NCI-H146 (cell line): ENCODE results near the gene COL24A1.
"Not testable (repeated sequence)": the region's sequence is repeated elsewhere in the genome, so short reads cannot be mapped to it uniquely, and the experiment has no call there.

ENCODE experiments used
- DNase-seq: peaks from one replicate; lab custom pipeline; 2025; lab: John Stamatoyannopoulos, UW

Gene COL24A1

DNA sequence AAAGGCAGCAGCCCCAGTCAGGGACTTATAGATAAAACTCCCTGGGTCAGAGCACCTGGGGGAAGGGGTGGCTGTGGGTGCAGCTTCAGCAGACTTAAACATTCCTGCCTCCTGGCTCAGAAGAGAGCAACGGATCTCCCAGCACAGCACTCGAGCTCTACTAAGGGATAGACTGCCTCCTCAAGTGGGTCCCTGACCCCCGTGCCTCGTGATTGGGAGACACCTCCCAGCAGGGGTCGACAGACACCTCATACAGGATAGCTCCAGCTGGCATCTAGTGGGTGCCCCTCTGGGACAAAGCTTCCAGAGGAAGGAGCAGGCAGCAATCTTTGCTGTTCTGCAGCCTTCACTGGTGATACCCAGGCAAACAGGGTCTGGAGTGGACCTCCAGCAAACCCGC lies 84.1 kb downstream of the COL24A1 start:
- not testable (repeated sequence) for DNase-seq

DNA sequence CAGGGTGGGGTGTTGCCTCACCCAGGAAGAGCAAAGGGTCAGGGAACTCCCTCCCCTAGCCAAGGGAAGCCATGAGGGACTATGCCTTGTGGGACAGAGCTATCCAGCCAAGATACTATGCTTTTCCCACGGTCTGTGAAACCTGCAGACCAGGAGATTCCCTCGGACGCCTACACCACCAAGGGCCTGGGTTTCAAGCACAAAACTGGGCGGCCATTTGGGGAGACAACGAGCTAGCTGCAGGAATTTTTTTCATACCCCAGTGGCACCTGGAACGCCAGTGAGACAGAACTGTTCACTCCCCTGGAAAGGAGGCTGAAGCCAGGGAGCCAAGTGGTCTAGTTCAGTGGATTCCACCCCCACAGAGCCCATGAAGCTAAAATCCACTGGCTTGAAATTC lies 84.7 kb downstream of the COL24A1 start:
- not testable (repeated sequence) for DNase-seq

DNA sequence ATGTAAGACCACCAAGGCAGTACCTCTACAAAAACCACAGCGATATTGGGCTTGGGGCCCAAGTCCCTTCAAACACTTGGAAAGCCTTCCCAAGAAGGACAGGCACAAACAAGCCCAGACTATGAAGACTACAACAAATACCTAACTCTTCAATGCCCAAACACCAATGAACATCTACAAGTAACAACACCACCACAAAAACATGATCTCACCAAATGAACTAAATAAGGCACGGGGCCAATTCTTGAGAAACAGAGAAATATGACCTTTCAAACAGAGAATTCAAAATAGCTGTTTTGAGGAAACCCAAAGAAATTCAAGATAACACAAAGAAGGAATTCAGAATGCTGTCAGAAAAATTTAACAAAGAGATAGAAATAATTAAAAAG lies 86.8 kb downstream of the COL24A1 start:
- DNase-seq, result no peak

DNA sequence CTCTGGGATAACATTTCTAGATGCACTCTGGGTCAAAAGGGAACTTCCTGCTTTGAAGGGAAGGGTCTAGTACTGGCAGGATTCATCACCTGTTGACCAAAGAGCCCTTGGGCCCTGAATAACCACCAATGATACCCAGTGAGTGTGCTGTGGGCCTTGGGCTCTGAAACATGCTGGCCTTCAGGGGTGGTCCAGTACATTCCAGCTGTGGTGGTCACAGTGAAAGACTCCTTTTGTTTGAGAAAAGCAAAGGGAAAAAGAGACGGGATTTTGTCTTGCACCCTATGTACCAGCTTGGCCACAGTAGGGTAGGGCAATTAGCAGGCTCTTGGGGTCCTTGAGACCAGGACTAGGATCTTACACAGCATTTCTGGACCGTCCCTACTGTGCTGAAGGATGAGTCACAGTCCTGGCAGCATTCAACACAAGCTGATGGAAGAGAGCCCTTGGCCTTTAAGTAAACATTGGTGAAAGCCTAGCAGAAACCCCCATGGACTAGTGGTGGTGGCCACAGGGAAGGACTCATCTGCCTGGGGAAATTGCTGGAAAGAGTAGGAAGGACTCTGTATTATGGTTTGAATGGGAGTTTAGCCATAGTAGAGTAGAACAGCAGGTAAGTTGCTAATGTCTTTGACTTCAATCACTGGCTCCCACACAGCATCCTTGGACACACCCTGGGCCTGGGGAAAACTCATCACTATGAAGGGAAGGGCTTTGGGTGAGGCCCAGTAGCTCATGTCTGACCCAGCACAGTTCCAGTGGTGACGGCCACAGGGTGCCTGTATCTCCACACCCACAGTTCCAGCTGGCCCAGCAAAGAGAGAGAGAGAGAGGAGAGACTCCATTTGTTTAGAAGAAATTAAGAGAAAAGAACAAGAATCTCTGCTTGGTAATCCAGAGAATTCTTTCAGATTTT lies 87.5 kb downstream of the COL24A1 start:
- DNase-seq, result no peak

DNA sequence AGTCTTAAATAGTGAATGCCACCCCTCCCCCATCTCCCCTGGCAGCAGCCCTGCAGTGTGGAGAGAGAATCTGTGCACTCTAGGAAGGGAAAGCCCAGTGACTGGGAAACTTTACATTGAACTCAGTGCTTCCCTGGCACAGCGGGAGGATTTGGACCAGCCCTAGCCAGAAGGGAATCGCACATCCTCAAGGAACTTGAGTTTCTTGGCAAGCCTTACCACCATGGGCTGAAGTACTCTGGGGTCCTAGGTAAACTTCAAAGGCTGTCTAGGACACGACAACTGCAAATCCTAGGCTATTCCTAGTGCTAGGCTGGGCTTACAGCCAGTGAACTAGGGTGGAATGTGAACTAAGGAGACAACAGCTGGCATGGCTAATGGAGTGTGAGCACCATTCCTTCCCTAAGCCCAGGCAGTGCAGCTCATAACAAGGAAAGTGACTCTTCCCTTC lies 88.3 kb downstream of the COL24A1 start:
- DNase-seq, result no peak

DNA sequence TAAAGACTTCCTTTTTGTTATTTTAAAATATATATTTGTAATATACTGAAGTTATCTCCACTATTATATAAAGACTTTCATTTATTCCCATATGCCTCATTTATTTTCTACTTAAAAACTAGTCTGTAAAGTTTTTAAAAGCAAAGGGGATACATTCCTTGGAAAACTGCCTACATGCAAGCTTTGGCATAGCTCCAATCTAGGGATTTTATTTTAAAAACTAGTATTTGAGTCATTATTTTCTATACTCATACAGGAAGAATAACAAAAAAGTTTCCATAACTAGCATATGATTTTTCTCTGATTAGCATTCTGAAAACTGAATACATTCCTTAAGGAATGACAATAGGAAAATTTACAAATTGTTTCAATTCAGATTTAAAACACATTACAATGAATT lies 88.9 kb downstream of the COL24A1 start:
- no peak for DNase-seq

DNA sequence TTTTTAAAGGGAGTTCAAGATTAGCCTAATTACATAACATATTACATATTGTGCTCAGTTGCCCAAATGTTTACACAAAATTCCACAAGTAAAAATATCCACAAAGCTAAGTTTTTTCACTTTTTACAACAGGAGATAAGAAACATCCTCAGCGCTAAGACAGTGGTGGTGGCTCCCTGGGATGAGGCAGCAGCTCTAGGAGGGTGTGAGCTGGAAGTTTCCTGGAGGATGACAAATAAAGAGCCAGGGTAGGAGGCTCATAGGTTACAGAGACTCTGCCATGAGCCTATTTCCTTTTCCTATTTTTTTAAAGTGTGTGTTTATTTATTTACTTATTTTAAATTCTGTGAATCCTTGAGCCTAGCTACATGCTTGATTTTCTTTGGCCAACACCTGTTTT lies 91.7 kb downstream of the COL24A1 start:
- DNase-seq, result no peak

DNA sequence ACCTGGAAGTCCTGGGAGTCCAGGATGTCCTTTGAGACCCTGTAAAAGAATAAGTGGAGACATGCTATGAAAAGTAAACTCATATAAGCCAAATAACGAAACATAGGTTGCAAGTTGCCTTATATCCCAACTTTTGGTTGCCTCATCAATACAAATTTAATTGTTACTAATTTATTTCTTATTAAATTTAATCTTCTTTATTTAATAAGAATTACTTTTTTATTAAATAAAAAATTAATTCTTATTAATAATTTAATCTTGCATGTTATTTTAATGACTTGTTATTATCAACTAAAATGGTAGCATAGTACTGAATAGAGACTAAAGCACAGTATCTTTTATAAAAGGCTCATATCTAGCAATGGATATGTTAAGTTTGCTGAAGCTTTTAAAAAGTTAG lies 92.9 kb downstream of the COL24A1 start:
- DNase-seq, result no peak

DNA sequence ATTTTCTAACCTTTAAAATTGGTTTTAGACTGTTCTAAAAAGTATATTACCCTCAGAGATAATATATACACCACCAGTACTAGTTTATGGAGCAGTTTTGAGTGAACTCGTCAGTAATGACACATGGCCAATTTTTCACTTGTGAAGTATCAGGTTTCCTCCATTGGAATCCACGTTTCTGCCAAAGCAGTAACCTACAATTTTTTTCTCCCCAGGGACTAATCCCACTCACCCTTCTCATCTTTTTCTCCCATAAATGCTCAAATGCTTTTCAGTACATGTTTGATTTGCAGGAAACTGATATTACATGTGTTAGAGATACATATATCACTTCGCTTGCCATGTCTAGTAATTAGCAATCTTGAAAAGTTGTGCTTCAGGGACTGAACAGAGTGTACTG lies 94.1 kb downstream of the COL24A1 start:
- DNase-seq, result no peak

DNA sequence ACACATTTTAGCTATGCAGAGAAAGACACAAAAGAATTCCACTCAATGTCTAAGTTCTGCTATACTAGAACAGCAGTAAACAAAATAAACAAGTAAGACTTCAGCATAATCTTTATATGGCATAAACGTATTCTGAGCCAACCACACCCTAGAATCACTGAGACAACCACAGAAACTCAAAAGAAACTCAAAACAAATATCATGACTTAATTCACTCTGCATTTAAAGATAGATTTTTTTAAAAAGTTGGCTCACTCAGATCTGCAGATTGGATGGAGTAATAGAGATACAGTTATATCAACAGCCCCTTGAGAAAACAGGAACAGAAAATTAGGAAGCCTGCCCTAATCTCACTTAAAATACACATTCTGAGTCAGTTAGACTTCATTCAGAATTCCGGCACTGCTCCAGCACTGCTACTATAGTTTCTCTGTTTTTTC lies 95.0 kb downstream of the COL24A1 start:
- no peak for DNase-seq

DNA sequence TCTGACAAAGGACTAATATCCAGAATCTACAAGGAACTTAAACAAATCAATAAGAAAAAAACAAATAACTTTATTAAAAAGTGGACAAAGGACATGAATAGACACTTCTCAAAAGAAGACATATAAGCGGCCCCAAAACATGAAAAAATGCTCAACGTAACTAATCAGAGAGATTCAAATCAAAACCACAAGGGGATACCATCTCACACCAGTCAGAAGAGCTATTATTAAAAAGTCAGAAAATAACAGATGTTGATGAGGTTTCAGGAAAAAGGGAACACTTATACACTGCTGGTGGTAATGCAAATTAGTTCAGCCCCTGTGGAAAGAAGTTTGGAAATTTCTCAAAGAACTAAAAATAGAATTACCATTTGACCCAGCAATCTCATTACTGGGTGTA lies 102.2 kb downstream of the COL24A1 start:
- DNase-seq, result no peak

DNA sequence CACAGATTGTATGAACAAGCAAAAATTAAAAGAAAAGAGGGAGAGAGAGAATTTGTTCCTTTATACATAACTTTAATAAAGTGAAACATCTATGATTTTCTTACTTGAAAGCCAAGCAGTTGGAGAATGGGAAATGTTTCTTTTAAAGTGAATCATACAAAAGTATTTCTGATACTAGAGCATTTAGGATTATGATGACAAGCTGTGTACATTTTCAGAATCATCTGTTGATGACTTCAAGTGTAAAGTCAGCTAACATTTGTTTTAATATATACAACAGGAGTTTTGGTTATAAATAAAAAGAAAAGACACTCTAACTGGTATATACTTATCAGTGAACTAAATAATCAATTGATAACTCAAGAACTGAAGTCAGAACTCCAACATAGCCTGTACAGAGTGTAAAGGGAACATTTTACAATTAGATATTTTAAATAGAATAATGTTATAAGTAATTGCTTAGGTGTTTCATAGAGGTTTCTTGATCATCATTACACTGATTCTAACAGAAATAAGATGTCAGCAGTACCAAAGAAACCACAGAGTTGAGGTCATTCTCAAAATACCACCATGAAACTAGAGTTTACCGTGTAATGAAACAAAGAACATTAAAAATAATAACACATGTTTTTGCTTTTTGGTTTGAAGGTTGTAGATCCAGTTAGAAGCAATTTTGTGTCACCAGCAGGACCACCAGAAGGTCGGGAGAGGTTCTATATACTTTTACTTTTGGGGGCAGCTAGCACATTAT lies 103.4 kb downstream of the COL24A1 start:
- no peak for DNase-seq

DNA sequence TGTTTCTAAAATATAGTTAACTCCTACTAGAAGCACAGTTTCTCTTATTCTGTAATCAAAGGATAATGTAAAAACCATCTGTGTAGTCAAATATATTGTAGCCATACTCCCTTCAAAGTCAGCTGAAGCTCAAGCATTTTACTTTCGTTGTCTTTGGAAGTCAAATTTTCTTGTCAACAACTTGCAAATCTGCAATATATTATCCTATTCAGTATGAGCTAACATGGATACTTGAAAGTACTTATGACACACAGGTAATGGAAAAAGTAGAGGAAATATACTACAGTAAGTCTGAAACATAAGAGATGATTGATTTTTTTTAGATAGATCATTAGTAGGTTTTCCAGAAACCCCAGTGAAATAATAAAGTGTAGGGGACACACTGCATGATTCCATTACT lies 121.5 kb downstream of the COL24A1 start:
- no peak for DNase-seq

DNA sequence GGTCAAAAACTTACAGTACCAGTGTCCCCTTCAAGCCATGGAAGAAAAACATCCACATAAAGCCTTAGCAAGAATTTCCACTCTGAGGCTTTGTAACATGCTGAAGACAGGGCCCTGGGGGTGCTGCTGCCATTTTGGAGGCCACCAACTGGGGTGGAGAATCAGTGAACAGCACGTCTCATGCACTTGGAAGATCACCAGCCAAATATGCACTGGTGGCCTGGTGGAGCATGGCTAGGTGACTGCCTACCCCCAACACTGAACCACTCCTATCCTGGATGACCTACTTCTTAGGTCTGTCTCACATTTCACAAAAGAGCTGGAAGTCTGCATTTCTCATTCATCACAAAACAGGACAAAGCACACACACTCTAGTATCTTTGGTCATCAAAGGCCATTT lies 126.4 kb downstream of the COL24A1 start:
- no peak for DNase-seq

DNA sequence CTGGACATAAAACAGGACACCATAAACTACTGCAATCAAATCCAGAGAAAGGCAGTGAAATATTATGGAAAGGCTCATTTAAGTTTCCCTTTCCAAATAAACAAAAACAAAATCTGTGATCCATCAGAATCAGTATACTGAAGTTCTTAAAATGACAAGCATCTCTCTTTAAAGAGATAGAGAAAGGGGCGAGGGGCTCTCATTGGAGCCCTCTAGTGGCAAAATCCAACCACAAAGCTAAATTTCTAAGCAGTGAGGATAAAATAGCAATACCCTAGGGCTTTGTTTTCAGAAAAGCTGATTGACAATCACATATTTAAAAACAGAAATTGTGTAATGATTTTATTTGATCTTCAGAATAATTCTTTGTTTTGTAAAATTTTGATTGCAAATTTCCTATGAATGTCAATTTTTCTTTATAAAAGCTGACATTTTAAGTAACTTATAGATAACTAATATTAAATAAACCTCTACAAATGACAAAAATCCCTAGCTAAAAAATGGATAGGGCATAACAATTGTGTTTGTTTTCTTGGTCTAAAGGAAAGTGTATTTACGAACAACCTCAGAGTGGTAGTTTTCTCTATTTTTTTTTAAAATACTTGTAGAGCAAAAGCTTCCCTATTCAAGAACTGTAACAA lies 138.2 kb downstream of the COL24A1 start:
- no peak for DNase-seq

DNA sequence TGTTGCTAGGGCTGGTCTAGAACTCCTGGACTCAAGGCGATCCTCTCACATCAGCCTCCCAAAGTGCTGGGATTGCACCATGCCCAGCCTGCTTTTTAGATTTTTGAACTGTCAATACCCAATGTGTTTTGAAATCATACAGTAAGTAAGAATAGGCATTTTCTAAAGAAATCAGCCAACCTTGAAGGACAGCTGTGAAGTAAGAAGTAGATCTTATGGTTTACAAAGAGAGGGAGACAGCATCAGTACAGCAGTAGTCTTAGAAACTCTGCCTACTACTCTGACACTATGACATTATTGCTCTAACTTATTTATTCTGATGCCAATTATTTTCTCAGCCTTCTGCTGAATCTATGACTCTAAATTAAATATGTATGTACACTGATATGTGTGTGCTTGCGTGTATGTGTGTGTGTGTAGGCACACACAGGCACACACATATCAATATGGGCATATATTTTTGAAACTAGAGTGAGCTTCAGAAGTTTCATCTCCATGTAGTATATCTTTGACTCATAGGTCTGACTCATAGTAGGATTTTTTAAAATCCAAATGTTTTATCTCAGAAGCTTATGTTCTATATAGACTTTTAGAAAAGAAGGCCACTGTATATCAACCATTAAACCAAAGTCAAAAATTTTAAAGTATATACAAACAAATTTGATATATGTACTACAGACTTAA lies 140.4 kb downstream of the COL24A1 start:
- DNase-seq, result no peak

DNA sequence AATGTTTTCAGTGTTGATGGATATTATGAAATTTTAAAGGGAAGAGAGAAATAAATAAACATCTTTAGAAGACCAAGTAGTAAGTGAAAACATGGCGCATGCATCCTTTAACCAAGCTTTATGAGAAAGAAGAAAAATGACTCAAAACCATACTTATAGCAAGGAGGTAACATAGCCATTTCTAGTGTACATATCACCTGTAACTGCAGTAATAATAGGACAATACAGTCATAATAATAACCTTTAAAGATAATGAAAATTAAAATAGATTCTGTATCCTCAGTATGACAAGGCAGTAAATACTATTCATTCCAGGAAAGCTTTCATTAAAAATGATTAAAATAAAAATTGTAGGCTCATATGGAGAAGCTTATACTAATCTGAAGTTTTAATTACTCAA lies 141.2 kb downstream of the COL24A1 start:
- no peak for DNase-seq

DNA sequence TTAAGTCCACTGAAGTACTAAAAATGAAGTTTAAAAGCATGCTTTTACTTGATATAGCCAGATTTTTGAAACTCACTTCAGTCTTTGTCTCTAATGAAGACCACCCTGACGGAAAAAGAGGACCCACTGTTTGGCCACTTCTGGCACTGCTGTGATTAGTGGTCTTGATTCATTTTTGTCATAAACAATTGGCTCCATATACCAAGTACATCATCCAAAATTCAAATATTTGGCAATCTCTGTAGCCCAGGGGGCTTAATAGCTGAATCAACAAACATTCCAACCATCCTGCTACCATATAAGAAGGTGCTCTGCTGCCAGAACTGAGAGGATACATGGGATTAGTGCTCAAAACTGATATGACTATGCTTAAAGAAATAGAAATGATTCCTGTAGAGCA lies 156.0 kb downstream of the COL24A1 start:
- no peak for DNase-seq

DNA sequence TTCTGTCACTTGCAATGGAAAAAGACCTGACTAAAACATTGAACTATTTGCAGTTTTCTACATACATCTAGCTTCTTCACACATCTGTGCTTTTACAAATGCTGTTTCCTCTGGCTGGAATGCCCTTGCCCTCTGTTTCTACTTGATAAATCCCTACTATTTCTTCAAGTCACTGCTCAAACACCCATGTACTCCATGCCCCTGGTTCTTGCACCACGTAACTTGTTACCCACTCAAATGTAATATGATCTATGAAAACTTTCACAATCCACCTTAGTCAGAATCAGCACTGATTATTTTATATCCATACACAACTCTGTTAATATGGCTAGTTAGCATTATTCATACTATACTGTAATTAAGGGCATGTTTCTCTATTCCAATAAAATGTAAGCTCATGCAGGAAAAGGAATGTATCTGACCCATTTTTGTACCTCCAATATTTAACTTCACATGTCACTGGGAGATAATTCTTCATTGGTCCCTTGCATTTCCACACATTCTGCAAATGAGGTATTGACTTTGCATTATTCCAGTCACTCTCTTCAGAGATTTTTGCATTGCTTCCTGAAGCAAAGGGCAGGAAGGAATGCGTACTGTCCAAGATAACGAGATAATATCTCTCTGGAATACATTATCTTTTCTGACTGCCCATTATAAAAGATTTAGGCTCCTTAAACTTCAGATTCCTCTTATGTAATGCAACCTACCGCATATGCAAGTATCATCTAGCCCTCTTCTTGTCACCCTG lies 158.3 kb downstream of the COL24A1 start:
- DNase-seq, result no peak

DNA sequence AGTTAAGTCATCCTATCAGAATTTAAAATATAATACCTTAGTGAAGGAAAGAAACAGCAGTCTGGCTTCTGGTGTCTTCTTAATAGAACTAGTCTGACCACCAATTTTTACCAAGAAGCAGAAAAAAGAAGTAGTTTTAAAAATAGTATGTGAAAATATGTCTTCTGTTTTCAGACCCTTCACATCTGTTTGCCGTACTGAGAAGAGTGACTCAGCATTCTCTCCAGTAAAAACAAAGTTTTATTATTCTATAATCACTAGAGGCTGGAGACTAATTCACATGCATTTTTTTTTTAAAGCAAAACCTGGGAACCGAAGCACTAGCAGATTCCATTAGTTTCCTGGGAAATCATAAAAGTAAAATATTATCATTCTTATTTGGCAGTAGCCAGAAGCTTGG lies 163.8 kb downstream of the COL24A1 start:
- no peak for DNase-seq

DNA sequence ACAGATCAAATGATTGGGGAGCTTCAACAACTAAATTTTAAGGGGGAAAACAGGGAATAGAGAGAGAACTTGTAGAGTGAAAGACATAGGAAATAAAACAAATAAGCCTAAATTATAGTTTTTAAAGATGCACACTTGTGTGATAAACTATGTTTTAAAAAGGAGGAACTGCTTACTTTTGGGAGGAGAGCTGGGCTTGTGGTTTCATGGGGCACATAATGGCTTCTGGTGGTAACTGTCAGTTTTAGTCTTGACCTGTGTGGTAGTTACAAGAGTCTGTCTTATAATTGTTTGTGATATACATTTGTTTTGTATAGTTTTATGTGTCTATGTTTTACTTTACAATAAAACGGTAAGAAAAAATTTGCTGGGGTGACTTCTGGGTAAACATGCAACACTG lies 165.3 kb downstream of the COL24A1 start:
- no peak for DNase-seq
